OCI-LY1 (cell line): Measurements from ENCODE around the gene CCDC33.

Source experiments
- H2AFZ ChIP-seq: fragments of 200-600 bp; sonication (generic), shearing (Covaris generic); 2 replicates; pipeline ENCODE4 v1.6.0; 2014; ENCODE audit warnings: antibody characterized with exemption, mild to moderate bottlenecking, low read length
- H3F3A ChIP-seq: fragments of 200-600 bp; sonication (generic), shearing (Covaris generic); 2 replicates; pipeline ENCODE4 v1.6.0; 2014; ENCODE audit warnings: mild to moderate bottlenecking, antibody characterized with exemption, low read length, moderate library complexity; ENCODE audit not compliant: insufficient read depth
- H3K27ac ChIP-seq: fragments of 200-600 bp; sonication (generic); 2 replicates; pipeline ENCODE4 v1.5.1; 2014; ENCODE audit warnings: low read length, mixed run types, mild to moderate bottlenecking, low read depth; ENCODE audit not compliant: poor library complexity, severe bottlenecking
- H3K27me3 ChIP-seq: fragments of 200-600 bp; sonication (generic); 2 replicates; pipeline ENCODE4 v1.6.0; 2014; ENCODE audit warnings: antibody characterized with exemption, mild to moderate bottlenecking, low read length, moderate library complexity; ENCODE audit not compliant: insufficient read depth
- H3K36me3 ChIP-seq: fragments of 200-600 bp; sonication (generic); 2 replicates; pipeline ENCODE4 v1.6.1; 2014; ENCODE audit warnings: mild to moderate bottlenecking, antibody characterized with exemption, low read length, moderate library complexity, mixed read lengths; ENCODE audit not compliant: insufficient read depth
- H3K4me1 ChIP-seq: fragments of 200-600 bp; sonication (generic); 2 replicates; pipeline ENCODE4 v1.5.1; 2014; ENCODE audit warnings: mild to moderate bottlenecking, low read length, moderate library complexity; ENCODE audit not compliant: insufficient read depth, severe bottlenecking
- H3K4me2 ChIP-seq: fragments of 200-600 bp; sonication (generic), shearing (Covaris generic); 2 replicates; pipeline ENCODE4 v1.6.1; 2014; ENCODE audit warnings: low read length
- H3K4me3 ChIP-seq: fragments of 200-600 bp; sonication (generic); 2 replicates; pipeline ENCODE4 v1.5.1; 2014; ENCODE audit warnings: low read length, low read depth, mild to moderate bottlenecking, mixed read lengths; ENCODE audit not compliant: poor library complexity, severe bottlenecking
- H3K79me2 ChIP-seq: fragments of 200-600 bp; shearing (Covaris generic); 2 replicates; pipeline ENCODE4 v1.6.1; 2016; ENCODE audit warnings: mixed run types, low read length, mixed read lengths; ENCODE audit not compliant: insufficient read depth
- H3K9ac ChIP-seq: fragments of 200-600 bp; sonication (generic), shearing (Covaris generic); 2 replicates; pipeline ENCODE4 v1.6.1; 2014; ENCODE audit warnings: mild to moderate bottlenecking, low read length, mixed read lengths
- H3K9me2 ChIP-seq: fragments of 200-600 bp; sonication (generic), shearing (Covaris generic); 2 replicates; pipeline ENCODE4 v1.6.1; 2014; ENCODE audit warnings: low read depth, mild to moderate bottlenecking, low read length, mixed read lengths
- H3K9me3 ChIP-seq: fragments of 200-600 bp; shearing (Covaris generic); 2 replicates; pipeline ENCODE4 v1.6.1; 2014; ENCODE audit warnings: low read length, mixed read lengths
- H4K20me1 ChIP-seq: fragments of 200-600 bp; sonication (generic), shearing (Covaris generic); 2 replicates; pipeline ENCODE4 v1.6.0; 2016; ENCODE audit warnings: mild to moderate bottlenecking, low read length; ENCODE audit not compliant: insufficient read depth
- CTCF ChIP-seq: fragments of 200-600 bp; sonication (generic), shearing (Covaris generic); IDR thresholded peaks from 2 replicates; pipeline ENCODE4 v1.5.1; 2017; ENCODE audit warnings: mild to moderate bottlenecking, antibody characterized with exemption, low read length, moderate library complexity, mixed read lengths
- EZH2 ChIP-seq: fragments of 200-600 bp; sonication (generic), shearing (Covaris generic); IDR thresholded peaks from 2 replicates; pipeline ENCODE4 v1.8.0; 2017; ENCODE audit warnings: borderline replicate concordance, mixed run types, mild to moderate bottlenecking, antibody characterized with exemption, low read length, moderate library complexity, mixed read lengths

CCDC33 gene

GRCh38 chr15:74199297-74199652 lies 36.9 kb upstream of the CCDC33 start:
- Histone ChIP-seq H2AFZ (no peak overlapping the region), H3K27me3 (no peaks in the 10 kb centered on the region), H3K4me2 (no peak overlapping the region), H3K9me2 (no peaks in the 10 kb centered on the region), H3K27ac (no peak overlapping the region), H3K4me1 (no peaks in the 10 kb centered on the region), H4K20me1 (no peaks in the 10 kb centered on the region), H3F3A (no peaks in the 10 kb centered on the region), H3K79me2 (no peaks in the 10 kb centered on the region), H3K36me3 (no peaks in the 10 kb centered on the region), H3K9ac (no peak overlapping the region), H3K4me3 (no peak overlapping the region), H3K9me3 (no peaks in the 10 kb centered on the region)
- no peak for TF ChIP-seq CTCF
- no peak for TF ChIP-seq EZH2

- H3K27ac ChIP-seq: no peak overlapping the region
- H2AFZ ChIP-seq: no peak overlapping the region
- no peak overlapping the region for H3K9ac ChIP-seq
- H3K36me3 ChIP-seq: no peaks in the 10 kb centered on the region
- H3K9me2 ChIP-seq: no peaks in the 10 kb centered on the region
- H3K9me3 ChIP-seq: no peaks in the 10 kb centered on the region
- TF ChIP-seq CTCF (no peak), EZH2 (no peak)
- no peaks in the 10 kb centered on the region for H3K4me1 ChIP-seq
- no peaks in the 10 kb centered on the region for H3K27me3 ChIP-seq
- H3K4me2 ChIP-seq: no peak overlapping the region
- H4K20me1 ChIP-seq: no peaks in the 10 kb centered on the region
- H3F3A ChIP-seq: no peaks in the 10 kb centered on the region
- no peaks in the 10 kb centered on the region for H3K79me2 ChIP-seq
- H3K4me3 ChIP-seq: no peak overlapping the region
These were observed 35.7 kb upstream of the CCDC33 start for GRCh38 chr15:74200412-74200815.

- no peaks in the 10 kb centered on the region for H4K20me1 ChIP-seq
- H3K27me3 ChIP-seq: no peaks in the 10 kb centered on the region
- H3K4me1 ChIP-seq: no peaks in the 10 kb centered on the region
- no peaks in the 10 kb centered on the region for H3K36me3 ChIP-seq
- no peak overlapping the region for H3K9ac ChIP-seq
- no peak overlapping the region for H3K27ac ChIP-seq
- H3F3A ChIP-seq: no peaks in the 10 kb centered on the region
- no peaks in the 10 kb centered on the region for H3K79me2 ChIP-seq
- no peak overlapping the region for H2AFZ ChIP-seq
- H3K4me2 ChIP-seq: no peak overlapping the region
- no peak overlapping the region for H3K4me3 ChIP-seq
- H3K9me3 ChIP-seq: no peaks in the 10 kb centered on the region
- no peak for TF ChIP-seq CTCF
- no peak for TF ChIP-seq EZH2
- no peaks in the 10 kb centered on the region for H3K9me2 ChIP-seq
These were observed 35.2 kb upstream of the CCDC33 start for GRCh38 chr15:74200871-74201419.
